ENCODE results near the gene APOL3.
"Not testable (repeated sequence)": the region's sequence is repeated elsewhere in the genome, so short reads cannot be mapped to it uniquely, and the experiment has no call there.

APOL3 gene

GRCh38 chr22:36131907-36132306 is 28.6 kb downstream of the APOL3 start:
- DNase-seq = no peak

GRCh38 chr22:36129486-36130388 is 30.8 kb downstream of the APOL3 start:
- no peak for DNase-seq

DNA sequence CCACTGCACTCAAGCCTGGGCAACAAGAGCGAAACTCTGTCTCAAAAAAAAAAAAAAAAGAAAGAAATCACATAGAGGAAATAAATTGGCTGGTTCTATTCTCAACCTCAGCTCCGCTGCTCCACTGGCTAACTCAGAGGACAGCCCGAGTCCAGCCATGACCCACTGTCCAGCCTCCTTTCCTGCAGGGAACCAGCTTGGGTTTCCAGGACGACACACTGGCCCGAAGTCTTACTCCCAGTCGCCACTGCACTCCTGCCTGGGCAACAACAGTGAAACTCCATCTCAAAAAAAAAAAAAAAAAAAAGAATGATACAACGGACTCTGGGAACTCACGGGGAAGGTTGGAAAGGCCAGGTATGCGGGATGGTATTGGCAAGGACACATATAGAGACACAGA is 31.5 kb downstream of the APOL3 start:
- DNase-seq = no peak

DNA sequence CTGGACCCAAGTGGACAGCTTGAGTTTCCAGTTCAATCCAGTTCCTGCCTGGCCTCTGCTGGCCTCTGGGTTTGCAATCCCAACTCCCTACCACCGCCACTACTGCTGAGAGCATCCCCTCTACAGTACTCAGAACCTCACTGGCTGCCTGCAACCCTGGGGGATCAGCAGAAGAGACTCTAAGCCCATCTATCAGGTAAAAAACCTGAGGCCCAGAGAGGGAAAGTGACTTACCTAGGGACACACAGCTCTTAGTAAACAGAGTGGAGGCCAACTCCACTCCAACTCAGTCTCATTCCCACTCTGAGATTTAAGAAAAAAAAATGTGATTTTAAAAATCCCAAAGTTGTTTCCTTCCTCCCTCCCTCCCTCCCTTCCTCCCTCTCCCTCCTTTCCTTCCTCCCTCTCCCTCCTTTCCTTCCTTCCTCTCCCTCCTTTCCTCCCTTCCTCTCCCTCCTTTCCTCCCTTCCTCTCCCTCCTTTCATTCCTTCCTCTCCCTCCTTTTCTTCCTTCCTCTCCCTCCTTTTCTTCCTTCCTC is 34.5 kb downstream of the APOL3 start:
- DNase-seq = no peak

- DNase-seq = no peak
These were observed 35.1 kb downstream of the APOL3 start for GRCh38 chr22:36125434-36125833.

GRCh38 chr22:36124666-36125065 is 35.9 kb downstream of the APOL3 start:
- DNase-seq = no peak

DNA sequence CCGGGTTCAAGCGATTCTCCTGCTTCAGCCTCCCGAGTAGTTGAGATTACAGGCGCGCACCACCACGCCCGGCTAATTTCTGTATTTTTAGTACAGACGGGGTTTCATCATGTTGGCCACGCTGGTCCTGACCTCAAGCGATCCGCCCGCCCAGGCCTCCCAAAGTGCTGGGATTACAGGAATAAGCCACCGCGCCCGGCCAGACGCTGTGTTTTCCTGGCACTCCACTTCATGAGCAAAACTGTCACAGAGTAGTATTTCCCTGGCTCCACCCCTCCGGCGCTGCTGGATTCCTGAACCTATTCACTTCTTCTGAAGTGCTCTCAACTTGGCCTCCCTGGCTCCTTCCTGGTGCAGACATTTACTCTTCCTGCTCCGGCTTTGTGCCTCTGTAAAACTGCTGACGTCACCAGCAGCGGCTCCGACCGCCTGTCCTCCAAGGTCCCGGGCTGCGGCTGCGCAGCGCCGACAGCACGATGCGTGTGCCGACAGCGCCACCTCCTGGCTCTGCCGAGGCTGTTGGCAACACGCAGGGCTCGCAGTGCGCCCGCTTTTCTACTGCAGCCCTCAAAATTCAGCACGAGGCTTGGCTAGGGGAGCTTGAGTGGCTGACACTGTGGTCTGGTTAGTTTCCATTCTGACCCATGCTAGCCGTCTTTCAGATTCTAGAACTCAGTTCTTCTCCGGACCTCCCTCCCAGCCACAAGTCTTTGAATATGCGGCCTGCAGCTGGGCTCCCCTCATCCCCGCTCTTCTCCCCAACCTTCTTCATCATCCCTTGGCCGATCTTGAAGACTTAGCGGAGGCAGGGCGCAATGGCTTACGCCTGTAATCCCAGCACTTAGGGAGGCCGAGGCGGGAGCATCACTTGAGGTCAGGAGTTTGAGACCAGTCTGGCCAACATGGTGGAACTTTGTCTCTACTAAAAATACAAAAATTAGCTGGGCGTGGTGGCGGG is 36.6 kb downstream of the APOL3 start:
- peak; percentile 90 for DNase-seq

GRCh38 chr22:36120621-36121351 is 39.8 kb downstream of the APOL3 start:
- not testable (repeated sequence) for DNase-seq

- no peak for DNase-seq
These were observed 43.5 kb downstream of the APOL3 start for GRCh38 chr22:36117053-36117554.

DNA sequence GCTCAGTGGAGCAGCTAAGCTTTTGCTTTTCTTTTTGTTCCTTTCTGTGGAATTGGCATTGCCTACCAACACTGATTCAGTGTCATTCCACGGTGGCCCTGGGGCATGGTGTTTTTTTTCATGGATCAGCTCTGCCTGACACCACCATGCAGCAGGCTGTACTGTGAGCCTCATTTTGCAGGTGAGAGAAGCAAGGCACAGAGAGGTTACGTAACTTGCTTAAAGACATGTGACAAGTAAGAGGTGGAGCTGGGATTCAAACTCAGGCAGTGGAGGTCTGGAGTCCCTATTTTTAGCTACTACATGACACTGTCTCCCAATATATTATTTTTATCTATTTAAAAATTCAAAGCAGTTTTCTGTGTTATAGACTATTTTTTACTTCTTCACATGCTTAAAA is 44.4 kb downstream of the APOL3 start:
- no peak for DNase-seq

DNA sequence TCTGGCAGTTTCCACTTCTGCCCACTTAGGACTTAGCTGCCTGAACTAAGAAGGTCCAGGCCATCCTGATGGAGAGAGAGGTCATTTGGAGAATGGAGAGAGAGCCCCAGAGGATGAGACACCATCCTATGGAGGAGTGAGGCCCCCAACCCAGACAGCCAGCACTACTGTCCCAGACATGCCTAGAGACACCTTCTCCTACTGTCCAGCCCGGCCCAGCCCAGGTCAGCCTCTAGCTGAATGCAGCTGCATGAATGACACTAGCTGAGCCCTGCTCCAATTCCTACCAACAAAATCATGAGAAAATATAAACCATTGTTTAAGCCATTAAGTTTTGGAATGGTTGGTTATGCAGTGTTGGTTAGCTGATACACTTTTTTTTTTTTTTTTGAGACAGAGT is 47.4 kb downstream of the APOL3 start:
- no peak for DNase-seq

- DNase-seq = no peak
These were observed 49.2 kb downstream of the APOL3 start for GRCh38 chr22:36111316-36111715.

GRCh38 chr22:36110306-36110881 is 50.2 kb downstream of the APOL3 start:
- no peak for DNase-seq

DNA sequence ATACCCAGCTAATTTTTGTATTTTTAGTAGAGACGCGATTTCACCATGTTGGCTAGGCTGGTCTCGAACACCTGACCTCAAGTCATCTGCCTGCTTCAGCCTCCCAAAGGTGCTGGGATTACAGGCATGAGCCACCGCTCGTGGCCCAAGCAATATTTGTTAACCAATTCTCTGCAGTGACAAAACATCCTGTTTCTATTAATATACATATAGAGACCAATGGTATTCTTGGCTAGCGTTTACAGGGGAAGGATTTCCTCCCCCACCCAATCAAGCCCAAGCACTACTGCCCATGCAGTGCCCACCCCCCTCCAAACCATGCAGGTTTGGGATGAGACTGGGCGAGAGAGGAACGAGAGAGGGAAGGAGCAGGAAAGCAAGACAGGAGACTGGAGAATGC is 53.1 kb downstream of the APOL3 start:
- DNase-seq = no peak

DNA sequence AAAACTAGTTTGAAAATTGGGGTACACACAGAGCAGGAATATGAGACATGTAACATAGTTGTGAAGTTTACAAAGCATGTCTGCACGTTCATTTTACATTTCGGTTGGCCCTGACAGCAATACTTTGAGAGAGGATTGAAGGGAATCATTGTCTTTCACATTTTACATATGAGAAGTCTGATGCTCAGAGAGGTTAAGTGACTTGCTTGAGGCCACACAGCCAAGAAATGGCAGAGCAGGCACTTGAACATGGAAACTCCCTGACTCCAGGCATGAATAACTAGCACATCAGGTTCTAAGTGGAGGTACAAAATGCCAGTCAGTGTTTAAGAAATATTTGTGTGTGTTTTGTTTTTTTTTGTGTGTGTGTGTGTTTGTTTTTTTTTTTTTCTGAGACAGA is 53.6 kb downstream of the APOL3 start:
- no peak for DNase-seq

DNA sequence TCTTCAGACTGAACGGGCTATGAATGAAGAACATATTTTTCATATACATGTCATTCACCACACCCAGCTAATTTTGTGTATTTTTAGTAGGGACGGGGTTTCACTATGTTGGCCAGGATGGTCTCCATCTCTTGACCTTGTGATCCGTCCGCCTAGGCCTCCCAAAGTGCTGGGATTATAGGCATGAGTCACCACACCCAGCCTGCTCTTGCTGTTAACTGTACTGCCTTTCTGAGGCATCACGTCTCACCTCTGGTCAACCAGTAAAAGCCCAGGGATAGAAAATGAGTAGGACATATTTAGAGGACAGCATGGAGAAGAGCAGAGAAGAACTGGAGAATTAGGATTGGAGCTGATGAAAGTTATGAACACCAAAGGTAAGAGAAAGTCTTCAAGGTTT is 55.6 kb downstream of the APOL3 start:
- no peak for DNase-seq

GRCh38 chr22:36104435-36104834 is 56.1 kb downstream of the APOL3 start:
- no peak for DNase-seq

- no peak for DNase-seq
These were observed 56.7 kb downstream of the APOL3 start for GRCh38 chr22:36103891-36104290.

DNA sequence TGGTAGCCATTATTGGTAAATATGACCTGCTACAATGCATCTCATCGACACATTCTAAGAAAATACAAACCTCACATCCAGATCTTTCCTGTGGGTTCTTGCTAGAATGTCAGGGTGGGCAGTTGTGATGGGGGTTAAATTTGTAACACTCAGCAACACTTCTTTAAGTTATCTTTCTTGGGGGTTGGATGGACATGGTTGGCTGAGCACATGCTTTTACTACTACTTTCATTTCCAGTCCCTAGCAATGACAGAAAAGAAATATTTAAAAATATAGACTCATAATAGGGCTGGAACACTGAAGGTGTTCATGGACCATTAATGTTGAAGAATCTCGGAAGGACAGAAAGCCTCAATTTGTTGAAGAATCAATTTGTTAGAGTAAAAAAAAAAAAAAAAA is 57.6 kb downstream of the APOL3 start:
- DNase-seq = no peak

DNA sequence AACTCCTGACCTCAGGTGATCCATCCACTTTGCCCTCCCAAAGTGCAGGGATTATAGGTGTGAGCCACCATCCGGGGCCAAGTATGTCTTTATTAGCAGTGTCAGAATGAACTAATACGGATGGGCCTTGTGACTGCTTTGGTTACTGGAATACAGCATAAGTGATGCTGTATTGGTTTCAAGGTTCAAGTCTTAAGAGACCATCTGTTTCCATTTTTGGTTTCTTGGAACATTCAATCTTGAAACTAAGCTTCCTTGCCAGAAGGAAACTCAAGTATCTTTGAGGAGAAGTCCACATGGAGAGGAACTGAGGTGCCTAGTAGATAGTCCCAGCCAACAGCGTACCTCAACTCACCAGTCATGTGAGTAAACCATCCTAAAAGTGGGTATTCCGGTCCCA is 58.8 kb downstream of the APOL3 start:
- no peak for DNase-seq

GRCh38 chr22:36100908-36101307 is 59.6 kb downstream of the APOL3 start:
- not testable (repeated sequence) for DNase-seq

All from central memory CD4-positive, alpha-beta T cell (primary cell).